ENCODE measurements around the gene SNX30.
A peak's percentile ranks its signal among the peaks of the same experiment; 100 is the strongest.

GRCh38 chr9:112705768-112706427 is 44.7 kb upstream of the SNX30 start:
- peak; percentile 11 for TF ChIP-seq CTCF (IDR thresholded peaks at IDR 0.05; ENCODE audit: borderline replicate concordance, extremely low read depth, low read length, poor library complexity, severe bottlenecking)
- TF ChIP-seq EZH2 (IDR thresholded peaks at IDR 0.05; ENCODE audit: borderline replicate concordance, low read depth, low read length, severe bottlenecking) = no peak
